Erythroblast (primary cell): ENCODE measurements around the gene RDH12.
A peak's percentile ranks its signal among the peaks of the same experiment; 100 is the strongest.
"Not testable (repeated sequence)": the region's sequence is repeated elsewhere in the genome, so short reads cannot be mapped to it uniquely, and the experiment has no call there.

ENCODE experiments used
- DNase-seq, 2 experiments: peaks; one replicate each; lab custom pipeline; 2025; lab: John Stamatoyannopoulos, UW
- GATA1 ChIP-seq: IDR thresholded peaks from 2 replicates; pipeline ENCODE4 v1.6.1; 2011; ENCODE audit warnings: low read depth, mild to moderate bottlenecking, control low read depth, low read length, moderate library complexity
- POLR2A ChIP-seq: IDR thresholded peaks from 2 replicates; pipeline ENCODE4 v1.6.1; 2011; ENCODE audit warnings: mild to moderate bottlenecking, low read length

Gene RDH12

GRCh38 chr14:67683842-67684241 is 17.8 kb upstream of the RDH12 start:
- TF ChIP-seq GATA1 (no peak), POLR2A (no peak)
- no peak for DNase-seq

GRCh38 chr14:67690011-67690410 is 11.7 kb upstream of the RDH12 start:
- no peak for TF ChIP-seq GATA1
- TF ChIP-seq POLR2A, result no peak
- no peak for DNase-seq

- TF ChIP-seq POLR2A (peak; percentile 93), GATA1 (no peak)
- peak; percentile 91 to 92 for DNase-seq
Measured at GRCh38 chr14:67694791-67695393, 6.8 kb upstream of the RDH12 start.

GRCh38 chr14:67695394-67695949 is 6.2 kb upstream of the RDH12 start, which contains the start of gene RDH11:
Gene RDH11 (minus strand): TSS chr14:67695764. CDS start chr14:67695703, 61 bp downstream.
- DNase-seq, result peak; percentile 90 to 93
- TF ChIP-seq POLR2A (peak; percentile 89), GATA1 (no peak)

GRCh38 chr14:67697006-67697405 is 4.7 kb upstream of the RDH12 start:
- TF ChIP-seq GATA1, result no peak
- TF ChIP-seq POLR2A, result no peak
- no peak for DNase-seq

GRCh38 chr14:67698179-67698578 is 3.5 kb upstream of the RDH12 start:
- DNase-seq, result no peak
- no peak for TF ChIP-seq POLR2A
- TF ChIP-seq GATA1, result no peak

GRCh38 chr14:67703997-67704396 is 2.3 kb downstream of the RDH12 start:
- no peak for DNase-seq
- TF ChIP-seq GATA1, result no peak
- TF ChIP-seq POLR2A, result no peak

- TF ChIP-seq GATA1 (no peak), POLR2A (no peak)
- peak; percentile 66 to 84 for DNase-seq
Measured at GRCh38 chr14:67704484-67705089, 2.9 kb downstream of the RDH12 start.

GRCh38 chr14:67705211-67705610 is 3.5 kb downstream of the RDH12 start:
- TF ChIP-seq POLR2A, result no peak
- no peak for TF ChIP-seq GATA1
- no peak for DNase-seq

GRCh38 chr14:67709346-67709745 is 7.7 kb downstream of the RDH12 start:
- DNase-seq, result not testable (repeated sequence)

- DNase-seq, result not testable (repeated sequence)
Measured at GRCh38 chr14:67709796-67710195, 8.1 kb downstream of the RDH12 start.

- DNase-seq, result peak; percentile 50 to 51
- no peak for TF ChIP-seq POLR2A
- TF ChIP-seq GATA1, result no peak
Measured at GRCh38 chr14:67710209-67710608, 8.5 kb downstream of the RDH12 start.

GRCh38 chr14:67717048-67717447 is 15.4 kb downstream of the RDH12 start:
- TF ChIP-seq GATA1, result no peak
- no peak for TF ChIP-seq POLR2A
- no peak for DNase-seq

- no peak for DNase-seq
- TF ChIP-seq POLR2A (no peak), GATA1 (no peak)
Measured at GRCh38 chr14:67718265-67718664, 16.6 kb downstream of the RDH12 start.

GRCh38 chr14:67719385-67719784 is 17.7 kb downstream of the RDH12 start:
- not testable (repeated sequence) for DNase-seq
